Liver (tissue), 3 donors: ENCODE measurements around the gene DNAJA2.

Experiments
- CTCF ChIP-seq: fragments of 150-350 bp; IDR thresholded peaks from 2 replicates; pipeline ENCODE4 v1.5.1; 2017; ENCODE audit warnings: improper control_type of control experiment, low read depth, low read length; ENCODE audit not compliant: missing input control
- EGR1 ChIP-seq, 2 donors: IDR thresholded peaks; 2 replicates each; pipeline ENCODE4 v1.6.1; 2016 to 2018; ENCODE audit warnings: antibody characterized with exemption in 2 of 2, low read depth in 2 of 2
- FOXA1 ChIP-seq: IDR thresholded peaks from 2 replicates; pipeline ENCODE4 v1.6.1; 2016; ENCODE audit warnings: antibody characterized with exemption
- HNF4A ChIP-seq, 2 donors: conservative IDR thresholded peaks; 2 replicates each; pipeline ENCODE4 v1.6.1; 2016; ENCODE audit warnings: antibody characterized with exemption in 2 of 2, mild to moderate bottlenecking in 2 of 2
- HNF4G ChIP-seq: IDR thresholded peaks from 2 replicates; pipeline ENCODE4 v1.6.1; 2016; ENCODE audit warnings: antibody characterized with exemption
- JUND ChIP-seq, 2 donors: IDR thresholded peaks; 2 replicates each; pipeline ENCODE4 v1.6.1; 2016; ENCODE audit warnings: antibody characterized with exemption in 2 of 2
- MAX ChIP-seq: IDR thresholded peaks from 2 replicates; pipeline ENCODE4 v1.6.1; 2016; ENCODE audit warnings: antibody characterized with exemption
- RAD21 ChIP-seq, 2 donors: IDR thresholded peaks; 2 replicates each; pipeline ENCODE4 v1.6.1; 2016; ENCODE audit warnings: antibody characterized with exemption in 2 of 2, mild to moderate bottlenecking in 2 of 2
- SP1 ChIP-seq: IDR thresholded peaks from 2 replicates; pipeline ENCODE4 v1.6.1; 2018; ENCODE audit warnings: antibody characterized with exemption, mild to moderate bottlenecking
- TAF1 ChIP-seq: conservative IDR thresholded peaks from 2 replicates; pipeline ENCODE4 v1.6.1; 2016; ENCODE audit warnings: antibody characterized with exemption, mild to moderate bottlenecking
- YY1 ChIP-seq: IDR thresholded peaks from 2 replicates; pipeline ENCODE4 v1.6.1; 2016; ENCODE audit warnings: antibody characterized with exemption, mild to moderate bottlenecking
- ZBTB33 ChIP-seq: IDR thresholded peaks from 2 replicates; pipeline ENCODE4 v1.6.1; 2016; ENCODE audit warnings: antibody characterized with exemption
- TF ChIP-seq, protein P1 (sequence below): IDR thresholded peaks from 2 replicates; pipeline ENCODE4 v1.6.1; 2016; ENCODE audit warnings: antibody characterized with exemption, mild to moderate bottlenecking
- donor health status: healthy.
- donor health status: healthy.

GRCh38 chr16:46916980-46917379, 56.5 kb downstream of the DNAJA2 start:
- no peak for TF ChIP-seq MAX
- no peak for TF ChIP-seq EGR1 (IDR thresholded peaks at IDR 0.05; ENCODE audit: low read depth in 2 of 2)
- no peak for TF ChIP-seq CTCF
- TF ChIP-seq TAF1 = no peak
- TF ChIP-seq HNF4A (conservative IDR thresholded peaks at IDR 0.05) = no peak
- no peak for TF ChIP-seq YY1
- no peak for TF ChIP-seq FOXA1
- TF ChIP-seq, protein P1, sequence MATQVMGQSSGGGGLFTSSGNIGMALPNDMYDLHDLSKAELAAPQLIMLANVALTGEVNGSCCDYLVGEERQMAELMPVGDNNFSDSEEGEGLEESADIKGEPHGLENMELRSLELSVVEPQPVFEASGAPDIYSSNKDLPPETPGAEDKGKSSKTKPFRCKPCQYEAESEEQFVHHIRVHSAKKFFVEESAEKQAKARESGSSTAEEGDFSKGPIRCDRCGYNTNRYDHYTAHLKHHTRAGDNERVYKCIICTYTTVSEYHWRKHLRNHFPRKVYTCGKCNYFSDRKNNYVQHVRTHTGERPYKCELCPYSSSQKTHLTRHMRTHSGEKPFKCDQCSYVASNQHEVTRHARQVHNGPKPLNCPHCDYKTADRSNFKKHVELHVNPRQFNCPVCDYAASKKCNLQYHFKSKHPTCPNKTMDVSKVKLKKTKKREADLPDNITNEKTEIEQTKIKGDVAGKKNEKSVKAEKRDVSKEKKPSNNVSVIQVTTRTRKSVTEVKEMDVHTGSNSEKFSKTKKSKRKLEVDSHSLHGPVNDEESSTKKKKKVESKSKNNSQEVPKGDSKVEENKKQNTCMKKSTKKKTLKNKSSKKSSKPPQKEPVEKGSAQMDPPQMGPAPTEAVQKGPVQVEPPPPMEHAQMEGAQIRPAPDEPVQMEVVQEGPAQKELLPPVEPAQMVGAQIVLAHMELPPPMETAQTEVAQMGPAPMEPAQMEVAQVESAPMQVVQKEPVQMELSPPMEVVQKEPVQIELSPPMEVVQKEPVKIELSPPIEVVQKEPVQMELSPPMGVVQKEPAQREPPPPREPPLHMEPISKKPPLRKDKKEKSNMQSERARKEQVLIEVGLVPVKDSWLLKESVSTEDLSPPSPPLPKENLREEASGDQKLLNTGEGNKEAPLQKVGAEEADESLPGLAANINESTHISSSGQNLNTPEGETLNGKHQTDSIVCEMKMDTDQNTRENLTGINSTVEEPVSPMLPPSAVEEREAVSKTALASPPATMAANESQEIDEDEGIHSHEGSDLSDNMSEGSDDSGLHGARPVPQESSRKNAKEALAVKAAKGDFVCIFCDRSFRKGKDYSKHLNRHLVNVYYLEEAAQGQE = no peak
- TF ChIP-seq ZBTB33 = no peak
- no peak for TF ChIP-seq JUND (IDR thresholded peaks at IDR 0.05)
- TF ChIP-seq SP1 = no peak
- TF ChIP-seq RAD21 (IDR thresholded peaks at IDR 0.05) = no peak
- TF ChIP-seq HNF4G = no peak
